ENCODE data around the gene OR10A4.

DNA sequence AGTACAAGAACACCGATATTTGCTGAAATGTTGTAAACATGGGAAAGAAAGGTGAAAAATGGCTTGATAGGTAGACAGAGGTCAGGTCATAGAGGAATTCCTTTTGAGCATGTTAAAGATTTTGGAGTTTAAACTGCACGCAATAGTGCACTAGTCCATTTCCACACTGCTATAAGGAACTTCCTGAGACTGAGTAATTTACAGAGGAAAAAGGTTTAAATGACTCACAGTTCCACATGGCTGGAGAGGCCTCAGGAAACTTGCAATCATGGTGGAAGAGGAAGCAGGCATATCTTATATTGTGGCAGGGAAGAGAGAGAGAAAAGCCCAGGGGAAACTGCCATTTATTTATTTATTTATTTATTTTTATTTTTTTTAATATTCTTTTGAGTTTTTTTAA is 25.9 kb upstream of the OR10A4 start:
- TF ChIP-seq, protein P1, sequence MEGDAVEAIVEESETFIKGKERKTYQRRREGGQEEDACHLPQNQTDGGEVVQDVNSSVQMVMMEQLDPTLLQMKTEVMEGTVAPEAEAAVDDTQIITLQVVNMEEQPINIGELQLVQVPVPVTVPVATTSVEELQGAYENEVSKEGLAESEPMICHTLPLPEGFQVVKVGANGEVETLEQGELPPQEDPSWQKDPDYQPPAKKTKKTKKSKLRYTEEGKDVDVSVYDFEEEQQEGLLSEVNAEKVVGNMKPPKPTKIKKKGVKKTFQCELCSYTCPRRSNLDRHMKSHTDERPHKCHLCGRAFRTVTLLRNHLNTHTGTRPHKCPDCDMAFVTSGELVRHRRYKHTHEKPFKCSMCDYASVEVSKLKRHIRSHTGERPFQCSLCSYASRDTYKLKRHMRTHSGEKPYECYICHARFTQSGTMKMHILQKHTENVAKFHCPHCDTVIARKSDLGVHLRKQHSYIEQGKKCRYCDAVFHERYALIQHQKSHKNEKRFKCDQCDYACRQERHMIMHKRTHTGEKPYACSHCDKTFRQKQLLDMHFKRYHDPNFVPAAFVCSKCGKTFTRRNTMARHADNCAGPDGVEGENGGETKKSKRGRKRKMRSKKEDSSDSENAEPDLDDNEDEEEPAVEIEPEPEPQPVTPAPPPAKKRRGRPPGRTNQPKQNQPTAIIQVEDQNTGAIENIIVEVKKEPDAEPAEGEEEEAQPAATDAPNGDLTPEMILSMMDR (IDR thresholded peaks at IDR 0.05 in 8 of 11, conservative IDR thresholded peaks at IDR 0.05 in 3 of 11) = no peak
- TF ChIP-seq POLR2AphosphoS5 (IDR thresholded peaks at IDR 0.05) = no peak

All from spleen (tissue), 7 donors.